Keratinocyte (primary cell): ENCODE results near the gene FBXW9. TPM values are rescaled to one million over a fixed set of nuclear protein-coding genes. Genes with fewer than 3 reads are reported as not detected.

Source experiments
- DNase-seq: peaks from one replicate; pipeline ENCODE4 v3.0.0-alpha.2; 2011; ENCODE audit warnings: low read depth, missing footprints, low spot score
- FAIRE-seq: peaks from 2 replicates; lab custom pipeline; 2011; peaks lifted over from hg19 to GRCh38; lab: Jason Lieb, UNC
- H2AFZ ChIP-seq: 2 replicates; pipeline ENCODE4 v1.6.0; 2012; ENCODE audit warnings: low read length, control low read depth, inconsistent platforms; ENCODE audit not compliant: control insufficient read depth
- H3K27ac ChIP-seq: 2 replicates; pipeline ENCODE4 v1.5.1; 2011; ENCODE audit warnings: low read length; ENCODE audit not compliant: control insufficient read depth, insufficient read depth
- H3K27me3 ChIP-seq: 3 replicates; pipeline ENCODE4 v1.6.0; 2011; ENCODE audit warnings: low read length; ENCODE audit not compliant: control insufficient read depth, insufficient read depth; ENCODE audit errors: extremely low read depth
- H3K36me3 ChIP-seq, 2 experiments: 2 replicates in 1 of 2; 3 replicates in 1 of 2; pipeline ENCODE4 v1.5.1; 2011; ENCODE audit warnings: low read length in 2 of 2, mild to moderate bottlenecking in 1 of 2; ENCODE audit not compliant: control insufficient read depth in 2 of 2, insufficient read depth in 2 of 2; ENCODE audit errors: extremely low read depth in 1 of 2
- H3K4me1 ChIP-seq: 3 replicates; pipeline ENCODE4 v1.5.1; 2011; ENCODE audit warnings: low read length; ENCODE audit not compliant: control insufficient read depth, insufficient read depth; ENCODE audit errors: extremely low read depth
- H3K4me2 ChIP-seq: 3 replicates; pipeline ENCODE4 v1.6.0; 2011; ENCODE audit warnings: low read depth, low read length; ENCODE audit not compliant: control insufficient read depth, insufficient read depth; ENCODE audit errors: extremely low read depth
- H3K4me3 ChIP-seq, 3 experiments: fragments of 200-600 bp in 1 of 3; sonication (generic) in 1 of 3; 2 replicates in 2 of 3; 3 replicates in 1 of 3; pipeline ENCODE4 v1.5.1; 2011 to 2016; ENCODE audit warnings: low read length in 3 of 3, mild to moderate bottlenecking in 3 of 3, control low read depth in 2 of 3, inconsistent platforms in 1 of 3, low read depth in 1 of 3, mixed read lengths in 1 of 3, mixed run types in 1 of 3, moderate library complexity in 1 of 3; ENCODE audit not compliant: control insufficient read depth in 2 of 3, insufficient read depth in 2 of 3; ENCODE audit errors: extremely low read depth in 1 of 3
- H3K79me2 ChIP-seq: 2 replicates; pipeline ENCODE4 v1.6.0; 2012; ENCODE audit warnings: low read length; ENCODE audit not compliant: control insufficient read depth, insufficient read depth
- H3K9ac ChIP-seq: 3 replicates; pipeline ENCODE4 v1.6.0; 2011; ENCODE audit warnings: low read length; ENCODE audit not compliant: control insufficient read depth, insufficient read depth; ENCODE audit errors: extremely low read depth
- H3K9me1 ChIP-seq: 3 replicates; pipeline ENCODE4 v1.6.0; 2011; ENCODE audit warnings: low read length; ENCODE audit not compliant: control insufficient read depth, insufficient read depth; ENCODE audit errors: extremely low read depth
- H3K9me3 ChIP-seq: 2 replicates; pipeline ENCODE4 v1.5.1; 2012; ENCODE audit warnings: low read depth, low read length; ENCODE audit not compliant: control insufficient read depth
- H4K20me1 ChIP-seq: 3 replicates; pipeline ENCODE4 v1.6.0; 2011; ENCODE audit warnings: low read length; ENCODE audit not compliant: control insufficient read depth, insufficient read depth; ENCODE audit errors: extremely low read depth
- CTCF ChIP-seq, 3 experiments: IDR thresholded peaks in 1 of 3; conservative IDR thresholded peaks in 1 of 3; optimal IDR thresholded peaks in 1 of 3; 2 replicates in 2 of 3; 3 replicates in 1 of 3; pipeline versions ENCODE3 to v1.5.1; 2011; ENCODE audit warnings: low read length in 3 of 3, mild to moderate bottlenecking in 3 of 3, moderate library complexity in 2 of 3, control low read depth in 1 of 3, inconsistent platforms in 1 of 3; ENCODE audit not compliant: insufficient read depth in 2 of 3; ENCODE audit errors: extremely low read depth in 1 of 3
- EZH2 ChIP-seq: IDR thresholded peaks from one replicate; pipeline ENCODE4 v1.6.1; 2012; ENCODE audit warnings: inconsistent platforms, mild to moderate bottlenecking, low read length, moderate library complexity
- dilution Hi-C: fragments of 300-500 bp; cut with MboI; formaldehyde crosslinking; loops from one replicate; pipeline ENCODE4 v1.7.0; 2020; ENCODE audit warnings: low sequenced_read_pairs; ENCODE audit not compliant: extremely low pct_ligation_motif_present
- polyA plus RNA-seq, 5 experiments: library from polyadenylated mRNA; depleted of rRNA in 3 of 5; stranded (reverse) in 3 of 5; stranded (forward) in 1 of 5; unstranded in 1 of 5; fragments of >200 nt; gene quantifications; 1 replicate in 1 of 5; 2 replicates in 3 of 5; 3 replicates in 1 of 5; pipeline versions ENCODE4 v1.2.1 to v1.2.3, GENCODE V29; 2011 to 2012; ENCODE audit warnings: missing spikeins in 2 of 5, low read depth in 1 of 5, low replicate concordance in 1 of 5

FBXW9 gene
- polyA plus RNA-seq, 1 donor (not counting 4 experiments of a cell fraction or from before 2014, with no cell fraction given): 5.6 TPM

DNA sequence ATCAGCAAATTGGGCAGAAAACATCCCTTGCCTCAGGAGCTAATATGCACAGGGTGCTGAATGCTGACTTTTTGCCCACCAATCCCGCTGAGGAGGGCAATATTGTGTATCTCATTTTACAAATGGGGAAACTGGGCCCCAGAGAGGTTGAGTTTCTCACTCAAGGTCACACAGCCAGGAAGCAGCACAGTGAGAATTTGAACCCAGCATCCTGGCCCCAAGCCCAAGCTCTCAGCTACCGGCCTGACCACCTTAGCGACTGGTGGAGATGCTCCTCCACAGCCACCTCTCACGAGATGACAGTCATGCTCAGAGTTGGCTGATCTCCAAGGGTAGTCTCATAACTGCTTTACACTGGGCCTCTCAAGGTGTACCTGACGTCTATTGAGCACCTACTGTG is 3.5 kb downstream of the FBXW9 start:
- no peak for FAIRE-seq
- dilution Hi-C loops: no loop called here

DNA sequence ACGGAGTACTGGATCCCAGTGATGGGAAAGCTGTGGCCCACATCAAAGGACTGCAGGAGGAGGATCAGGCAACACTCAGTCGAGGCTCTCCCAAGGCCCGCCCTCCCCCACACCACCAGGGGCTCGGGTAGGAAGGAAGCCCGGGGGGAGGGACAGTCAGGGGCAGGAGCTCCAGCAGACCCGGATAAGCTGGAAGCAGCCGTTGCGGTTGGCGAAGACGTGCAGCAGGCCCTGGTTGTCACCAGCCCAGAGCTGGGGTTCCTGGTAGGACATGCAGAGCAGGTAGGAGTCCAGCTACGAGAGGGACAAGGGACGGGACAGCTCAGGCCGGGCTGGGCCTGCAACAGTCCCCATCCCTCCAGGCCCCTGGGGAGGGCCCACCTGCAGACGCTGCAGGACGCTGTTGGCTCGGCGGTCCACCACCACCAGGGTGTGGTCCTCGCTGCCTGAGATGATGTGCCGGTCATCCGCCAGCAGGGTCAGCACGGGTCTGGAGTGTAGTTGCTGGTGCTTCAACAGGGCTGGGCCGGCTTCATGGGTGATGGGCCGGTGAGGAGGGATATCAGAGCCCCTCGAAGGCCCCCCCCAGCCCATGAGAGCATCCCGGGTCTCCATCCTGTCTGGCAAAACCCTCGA is 6.7 kb downstream of the FBXW9 start:
- dilution Hi-C loops: no loop called here
- H3K36me3 ChIP-seq: peaks cover 13% of the 10 kb centered on the region in 2 experiments

More for the DNA sequence above, 3.5 kb downstream of the FBXW9 start:
- no peak overlapping the region for H3K4me2 ChIP-seq
- peaks cover 13% of the 10 kb centered on the region in 2 experiments for H3K36me3 ChIP-seq
- DNase-seq: no peak
- no peaks in the 10 kb centered on the region for H3K9me3 ChIP-seq
- H4K20me1 ChIP-seq: no peaks in the 10 kb centered on the region
- H3K27me3 ChIP-seq: no peaks in the 10 kb centered on the region
- H3K79me2 ChIP-seq: peaks cover 4% of the 10 kb centered on the region
- H3K9ac ChIP-seq: no peak overlapping the region
- no peak overlapping the region for H3K4me3 ChIP-seq
- H3K9me1 ChIP-seq: peaks cover 4% of the 10 kb centered on the region
- no peak for TF ChIP-seq CTCF (optimal IDR thresholded peaks at IDR 0.05 in 1 of 3, IDR thresholded peaks at IDR 0.05 in 1 of 3, conservative IDR thresholded peaks at IDR 0.05 in 1 of 3; ENCODE audit: extremely low read depth in 1 of 3, insufficient read depth in 2 of 3, low read length in 3 of 3)
- TF ChIP-seq EZH2: no peak
- no peak overlapping the region for H3K27ac ChIP-seq
- peaks cover 6% of the 10 kb centered on the region for H3K4me1 ChIP-seq
- H2AFZ ChIP-seq: no peak overlapping the region

More for the DNA sequence above, 6.7 kb downstream of the FBXW9 start:
- Histone ChIP-seq H3K4me3 (no peak overlapping the region), H3K9me3 (no peaks in the 10 kb centered on the region), H3K27me3 (no peaks in the 10 kb centered on the region), H2AFZ (no peak overlapping the region), H3K9ac (no peak overlapping the region), H3K9me1 (no peaks in the 10 kb centered on the region), H3K4me2 (no peak overlapping the region), H3K79me2 (no peaks in the 10 kb centered on the region), H3K27ac (no peak overlapping the region), H4K20me1 (no peaks in the 10 kb centered on the region), H3K4me1 (no peaks in the 10 kb centered on the region)
- FAIRE-seq: no peak
- DNase-seq: no peak
- no peak for TF ChIP-seq EZH2
- no peak for TF ChIP-seq CTCF (optimal IDR thresholded peaks at IDR 0.05 in 1 of 3, IDR thresholded peaks at IDR 0.05 in 1 of 3, conservative IDR thresholded peaks at IDR 0.05 in 1 of 3; ENCODE audit: extremely low read depth in 1 of 3, insufficient read depth in 2 of 3, low read length in 3 of 3)
